GM12878 (cell line): Measurements from ENCODE around the gene MAS1L. TPM values are rescaled to one million over a fixed set of nuclear protein-coding genes. Genes with fewer than 3 reads are reported as not detected.

Source experiments
- ATAC-seq: fragments of 200-7000 bp; cut with Tn5 transposase; 3 replicates; pipeline ENCODE4 v1.9.1; 2020; ENCODE audit warnings: mild to moderate bottlenecking, moderate library complexity
- BruUV-seq: library from RNA; stranded (reverse); fragments of 400-500 nt; replicated peaks from 2 replicates; lab custom pipeline; 2021; lab: Mats Ljungman, UMichigan
- CTCF ChIA-PET: fragments of 300-600 bp; sonication (Branson Sonifier 250); formaldehyde crosslinking; extraction: SDS; loops from one replicate; lab custom pipeline; 2021; ENCODE audit warnings: inconsistent platforms; lab: Yijun Ruan, JAX
- POLR2A ChIA-PET: fragments of 350-600 bp; formaldehyde crosslinking; extraction: SDS; loops from one replicate; lab custom pipeline; 2021; ENCODE audit warnings: inconsistent platforms; lab: Charles Lee
- RAD21 ChIA-PET: fragments of 300-600 bp; sonication (Branson Sonifier 250); formaldehyde crosslinking; loops from one replicate; lab custom pipeline; 2023; ENCODE audit warnings: antibody characterized with exemption; ENCODE audit not compliant: unreplicated experiment; lab: Charles Lee
- SMC1A ChIA-PET: fragments of 300-600 bp; sonication (Branson Sonifier 250); formaldehyde crosslinking; loops from one replicate; lab custom pipeline; 2023; ENCODE audit not compliant: unreplicated experiment, uncharacterized antibody; lab: Charles Lee
- DNase-seq: peaks from one replicate; pipeline ENCODE4 v3.0.0-alpha.2; 2011; ENCODE audit warnings: low read depth, low spot score
- FAIRE-seq: peaks from 3 replicates; lab custom pipeline; 2011; peaks lifted over from hg19 to GRCh38; lab: Jason Lieb, UNC
- H2AFZ ChIP-seq: 2 replicates; pipeline ENCODE4 v1.6.0; 2011; ENCODE audit warnings: low read depth, low read length, control low read depth; ENCODE audit not compliant: control insufficient read depth
- H3K27ac ChIP-seq: 2 replicates; pipeline ENCODE4 v1.5.1; 2011; ENCODE audit warnings: control low read depth; ENCODE audit not compliant: control insufficient read depth, insufficient read depth
- H3K27me3 ChIP-seq, 2 experiments: replicated peaks in 1 of 2; 2 replicates each; pipeline versions ENCODE4 v1.6.0 to v1.6.1; 2011; ENCODE audit warnings: low read length in 1 of 2; ENCODE audit not compliant: control insufficient read depth in 2 of 2, insufficient read depth in 2 of 2
- H3K36me3 ChIP-seq, 2 experiments: 2 replicates each; pipeline ENCODE4 v1.5.1; 2011; ENCODE audit warnings: low read length in 1 of 2; ENCODE audit not compliant: control insufficient read depth in 2 of 2, insufficient read depth in 2 of 2
- H3K4me1 ChIP-seq: 2 replicates; pipeline ENCODE4 v1.6.1; 2011; ENCODE audit warnings: mild to moderate bottlenecking, low read length, moderate library complexity, mixed read lengths; ENCODE audit not compliant: control insufficient read depth, insufficient read depth
- H3K4me2 ChIP-seq: 2 replicates; pipeline ENCODE4 v1.6.0; 2011; ENCODE audit warnings: control low read depth; ENCODE audit not compliant: control insufficient read depth, insufficient read depth
- H3K4me3 ChIP-seq: fragments of 200-600 bp; sonication (generic); 2 replicates; pipeline ENCODE4 v1.5.1; 2016
- H3K79me2 ChIP-seq: 2 replicates; pipeline ENCODE4 v1.6.0; 2011; ENCODE audit warnings: low read length; ENCODE audit not compliant: control insufficient read depth, insufficient read depth
- H3K9ac ChIP-seq: 2 replicates; pipeline ENCODE4 v1.8.0; 2011; ENCODE audit warnings: low read length, control low read depth, mixed read lengths; ENCODE audit not compliant: control insufficient read depth, insufficient read depth
- H3K9me3 ChIP-seq: replicated peaks from 3 replicates; pipeline ENCODE4 v1.5.1; 2011; ENCODE audit warnings: mild to moderate bottlenecking, low read length; ENCODE audit not compliant: control insufficient read depth, insufficient read depth
- H4K20me1 ChIP-seq: 2 replicates; pipeline ENCODE4 v1.6.0; 2011; ENCODE audit not compliant: control insufficient read depth, insufficient read depth
- CHD2 ChIP-seq: IDR thresholded peaks from 2 replicates; pipeline ENCODE4 v1.6.1; 2011; ENCODE audit warnings: low read depth, low read length, improper control_type of control experiment, borderline replicate concordance
- EZH2 ChIP-seq: IDR thresholded peaks from 2 replicates; pipeline ENCODE4 v1.6.1; 2012; ENCODE audit warnings: low read depth, mild to moderate bottlenecking, control low read depth, inconsistent platforms, low read length, borderline replicate concordance; ENCODE audit not compliant: control insufficient read depth
- FOS ChIP-seq: IDR thresholded peaks from 3 replicates; pipeline ENCODE4 v1.6.1; 2011; ENCODE audit warnings: borderline replicate concordance; ENCODE audit not compliant: insufficient read length; ENCODE audit errors: extremely low read depth
- JUNB ChIP-seq: IDR thresholded peaks from 2 replicates; pipeline ENCODE4 v1.6.1; 2016; ENCODE audit warnings: antibody characterized with exemption, mild to moderate bottlenecking
- KDM1A ChIP-seq: fragments of 200-600 bp; sonication (generic); IDR thresholded peaks from 2 replicates; pipeline ENCODE4 v1.6.1; 2016; ENCODE audit warnings: borderline replicate concordance
- PML ChIP-seq: IDR thresholded peaks from 2 replicates; pipeline ENCODE4 v1.6.1; 2012; ENCODE audit warnings: low read length, inconsistent platforms
- RAD51 ChIP-seq: fragments of 450-650 bp; IDR thresholded peaks from 2 replicates; pipeline ENCODE4 v1.6.1; 2016; ENCODE audit warnings: moderate library complexity, mild to moderate bottlenecking, inconsistent platforms
- SREBF1 ChIP-seq: IDR thresholded peaks from 2 replicates; pipeline ENCODE4 v1.6.1; 2012; ENCODE audit warnings: mild to moderate bottlenecking, low read length
- WGBS: methylation state at CpG from one replicate; pipeline ENCODE4 v1.1.6; 2016; ENCODE audit warnings: low lambda C conversion rate; ENCODE audit not compliant: insufficient replicate concordance, insufficient coverage; ENCODE audit errors: missing lambda C conversion rate; 5-methylcytosine and 5-hydroxymethylcytosine counted together
- in situ Hi-C: fragments of 300-500 bp; cut with MboI; formaldehyde crosslinking; loops from 9 replicates; pipeline ENCODE4 v1.14.3; 2018; ENCODE audit warnings: mixed read lengths
- intact Hi-C: fragments of 100-400 bp; cut with micrococcal nuclease; formaldehyde crosslinking; loops from one replicate; pipeline ENCODE4 v1.14.2; 2022; ENCODE audit not compliant: unreplicated experiment
- polyA plus RNA-seq, 11 experiments: library from polyadenylated mRNA; depleted of rRNA in 4 of 11; unstranded in 6 of 11; stranded (reverse) in 5 of 11; fragments of >200 nt; fragmentation: Nextera tagmentation in 4 of 11; fragmentation: Illumina TruSeq in 1 of 11; extraction: Ambion mirVana in 4 of 11; extraction: Trizol in 1 of 11; gene quantifications; 1 replicate in 1 of 11; 2 replicates in 10 of 11; pipeline versions ENCODE4 v1.2.1 to v1.2.3, GENCODE V29; 2011 to 2016; ENCODE audit warnings: inconsistent platforms in 2 of 11, missing spikeins in 2 of 11, low read depth in 1 of 11
- total RNA-seq, 4 experiments: library from RNA; depleted of rRNA in 3 of 4; stranded (reverse); fragments of >200 nt in 3 of 4; fragmentation: Illumina TruSeq in 1 of 4; extraction: Trizol in 1 of 4; gene quantifications; 2 replicates each; pipeline versions ENCODE4 v1.2.1 to v1.2.3, GENCODE V29; 2013 to 2021
- TF ChIP-seq, protein P1 (sequence below): fragments of 450-650 bp; IDR thresholded peaks from 2 replicates; pipeline ENCODE4 v1.6.1; 2018; ENCODE audit warnings: mild to moderate bottlenecking, low read depth, moderate library complexity; ENCODE audit not compliant: partially characterized antibody
- TF ChIP-seq, protein P2 (sequence below): IDR thresholded peaks from 2 replicates; pipeline ENCODE4 v1.6.1; 2012; ENCODE audit warnings: low read length, inconsistent platforms

MAS1L gene
- total and polyA plus RNA-seq, 10 of the 15 experiments (the other 5 are each of a cell fraction or from before 2014, with no cell fraction given) = not detected

DNA sequence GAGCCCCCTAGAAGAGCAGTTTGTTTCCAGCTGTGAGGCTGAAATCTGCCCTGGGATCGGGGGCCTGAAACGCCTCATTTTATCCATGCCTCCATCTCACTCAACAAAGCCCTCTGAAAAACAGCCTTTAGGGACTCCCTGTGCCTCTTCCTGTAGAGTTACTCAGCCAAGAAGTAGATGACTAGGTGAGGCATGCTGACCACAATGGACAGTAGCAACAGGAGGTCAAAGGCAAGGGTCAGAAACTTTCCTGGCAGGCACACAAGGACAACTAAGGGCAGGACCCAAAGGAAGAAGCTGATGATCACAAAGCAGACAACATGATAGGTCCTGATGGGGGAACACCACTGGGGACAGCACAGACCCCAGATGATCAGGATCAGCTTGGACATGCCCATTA, 12.8 kb downstream of the MAS1L start:
- CTCF ChIA-PET = no interaction called here
- no TSS peak for BruUV-seq
- Histone ChIP-seq H4K20me1 (no peaks in the 10 kb centered on the region), H3K9me3 (no peaks in the 10 kb centered on the region), H3K4me2 (no peak overlapping the region), H3K79me2 (no peaks in the 10 kb centered on the region), H3K27ac (no peak overlapping the region), H3K4me1 (no peaks in the 10 kb centered on the region), H3K9ac (no peak overlapping the region), H2AFZ (no peak overlapping the region), H3K4me3 (no peak overlapping the region), H3K27me3 (0 out of 4 replicates have a peak, but pooled peaks cover 0 to 2% of the 10 kb centered on the region in 2 experiments), H3K36me3 (no peaks in the 10 kb centered on the region)
- 40% methylated on average over 2 of the region's 2 CpGs for WGBS
- ATAC-seq (no peak), FAIRE-seq (no peak), DNase-seq (no peak)
- SMC1A ChIA-PET = no interaction called here
- RAD21 ChIA-PET = no interaction called here
- in situ Hi-C loops (no loop called here), intact Hi-C loops (no loop called here)
- POLR2A ChIA-PET = no interaction called here
- TF ChIP-seq, protein P1, sequence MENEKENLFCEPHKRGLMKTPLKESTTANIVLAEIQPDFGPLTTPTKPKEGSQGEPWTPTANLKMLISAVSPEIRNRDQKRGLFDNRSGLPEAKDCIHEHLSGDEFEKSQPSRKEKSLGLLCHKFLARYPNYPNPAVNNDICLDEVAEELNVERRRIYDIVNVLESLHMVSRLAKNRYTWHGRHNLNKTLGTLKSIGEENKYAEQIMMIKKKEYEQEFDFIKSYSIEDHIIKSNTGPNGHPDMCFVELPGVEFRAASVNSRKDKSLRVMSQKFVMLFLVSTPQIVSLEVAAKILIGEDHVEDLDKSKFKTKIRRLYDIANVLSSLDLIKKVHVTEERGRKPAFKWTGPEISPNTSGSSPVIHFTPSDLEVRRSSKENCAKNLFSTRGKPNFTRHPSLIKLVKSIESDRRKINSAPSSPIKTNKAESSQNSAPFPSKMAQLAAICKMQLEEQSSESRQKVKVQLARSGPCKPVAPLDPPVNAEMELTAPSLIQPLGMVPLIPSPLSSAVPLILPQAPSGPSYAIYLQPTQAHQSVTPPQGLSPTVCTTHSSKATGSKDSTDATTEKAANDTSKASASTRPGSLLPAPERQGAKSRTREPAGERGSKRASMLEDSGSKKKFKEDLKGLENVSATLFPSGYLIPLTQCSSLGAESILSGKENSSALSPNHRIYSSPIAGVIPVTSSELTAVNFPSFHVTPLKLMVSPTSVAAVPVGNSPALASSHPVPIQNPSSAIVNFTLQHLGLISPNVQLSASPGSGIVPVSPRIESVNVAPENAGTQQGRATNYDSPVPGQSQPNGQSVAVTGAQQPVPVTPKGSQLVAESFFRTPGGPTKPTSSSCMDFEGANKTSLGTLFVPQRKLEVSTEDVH = no peak
- no peak for TF ChIP-seq RAD51
- TF ChIP-seq JUNB = no peak
- TF ChIP-seq, protein P2, sequence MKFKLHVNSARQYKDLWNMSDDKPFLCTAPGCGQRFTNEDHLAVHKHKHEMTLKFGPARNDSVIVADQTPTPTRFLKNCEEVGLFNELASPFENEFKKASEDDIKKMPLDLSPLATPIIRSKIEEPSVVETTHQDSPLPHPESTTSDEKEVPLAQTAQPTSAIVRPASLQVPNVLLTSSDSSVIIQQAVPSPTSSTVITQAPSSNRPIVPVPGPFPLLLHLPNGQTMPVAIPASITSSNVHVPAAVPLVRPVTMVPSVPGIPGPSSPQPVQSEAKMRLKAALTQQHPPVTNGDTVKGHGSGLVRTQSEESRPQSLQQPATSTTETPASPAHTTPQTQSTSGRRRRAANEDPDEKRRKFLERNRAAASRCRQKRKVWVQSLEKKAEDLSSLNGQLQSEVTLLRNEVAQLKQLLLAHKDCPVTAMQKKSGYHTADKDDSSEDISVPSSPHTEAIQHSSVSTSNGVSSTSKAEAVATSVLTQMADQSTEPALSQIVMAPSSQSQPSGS = no peak
- TF ChIP-seq CHD2 = no peak
- TF ChIP-seq FOS = no peak
- TF ChIP-seq PML = no peak
- TF ChIP-seq EZH2 = no peak
- no peak for TF ChIP-seq KDM1A
- no peak for TF ChIP-seq SREBF1
